ENCODE measurements around the gene GAB4.

DNA sequence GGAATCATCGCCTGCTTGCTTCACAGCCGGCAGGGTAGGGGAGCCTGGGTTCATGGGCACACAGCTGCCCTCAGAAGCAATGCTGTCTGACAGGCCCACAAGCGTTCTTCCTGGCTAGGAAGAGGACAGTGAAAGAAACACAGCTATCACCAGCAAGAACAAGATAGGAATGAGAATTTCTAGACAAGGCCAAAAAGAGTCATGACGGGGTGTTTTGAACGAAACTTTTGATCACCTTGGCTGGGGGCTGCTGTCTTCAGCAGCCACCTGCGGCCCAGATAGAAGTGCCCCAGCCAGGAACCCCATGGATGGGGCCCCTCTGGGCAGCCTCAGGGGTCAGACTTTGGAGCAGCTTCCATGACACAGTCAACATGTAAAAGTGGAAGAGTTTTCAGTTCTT lies 41.8 kb downstream of the GAB4 start:
- TF ChIP-seq, protein P1, sequence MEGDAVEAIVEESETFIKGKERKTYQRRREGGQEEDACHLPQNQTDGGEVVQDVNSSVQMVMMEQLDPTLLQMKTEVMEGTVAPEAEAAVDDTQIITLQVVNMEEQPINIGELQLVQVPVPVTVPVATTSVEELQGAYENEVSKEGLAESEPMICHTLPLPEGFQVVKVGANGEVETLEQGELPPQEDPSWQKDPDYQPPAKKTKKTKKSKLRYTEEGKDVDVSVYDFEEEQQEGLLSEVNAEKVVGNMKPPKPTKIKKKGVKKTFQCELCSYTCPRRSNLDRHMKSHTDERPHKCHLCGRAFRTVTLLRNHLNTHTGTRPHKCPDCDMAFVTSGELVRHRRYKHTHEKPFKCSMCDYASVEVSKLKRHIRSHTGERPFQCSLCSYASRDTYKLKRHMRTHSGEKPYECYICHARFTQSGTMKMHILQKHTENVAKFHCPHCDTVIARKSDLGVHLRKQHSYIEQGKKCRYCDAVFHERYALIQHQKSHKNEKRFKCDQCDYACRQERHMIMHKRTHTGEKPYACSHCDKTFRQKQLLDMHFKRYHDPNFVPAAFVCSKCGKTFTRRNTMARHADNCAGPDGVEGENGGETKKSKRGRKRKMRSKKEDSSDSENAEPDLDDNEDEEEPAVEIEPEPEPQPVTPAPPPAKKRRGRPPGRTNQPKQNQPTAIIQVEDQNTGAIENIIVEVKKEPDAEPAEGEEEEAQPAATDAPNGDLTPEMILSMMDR (IDR thresholded peaks at IDR 0.05), result no peak
- TF ChIP-seq POLR2A (IDR thresholded peaks at IDR 0.05; ENCODE audit: low read depth), result no peak
- TF ChIP-seq POLR2AphosphoS5 (IDR thresholded peaks at IDR 0.05), result no peak

Data from esophagus muscularis mucosa (tissue), 3 donors.